ENCODE data around the gene ATG9A.

DNA sequence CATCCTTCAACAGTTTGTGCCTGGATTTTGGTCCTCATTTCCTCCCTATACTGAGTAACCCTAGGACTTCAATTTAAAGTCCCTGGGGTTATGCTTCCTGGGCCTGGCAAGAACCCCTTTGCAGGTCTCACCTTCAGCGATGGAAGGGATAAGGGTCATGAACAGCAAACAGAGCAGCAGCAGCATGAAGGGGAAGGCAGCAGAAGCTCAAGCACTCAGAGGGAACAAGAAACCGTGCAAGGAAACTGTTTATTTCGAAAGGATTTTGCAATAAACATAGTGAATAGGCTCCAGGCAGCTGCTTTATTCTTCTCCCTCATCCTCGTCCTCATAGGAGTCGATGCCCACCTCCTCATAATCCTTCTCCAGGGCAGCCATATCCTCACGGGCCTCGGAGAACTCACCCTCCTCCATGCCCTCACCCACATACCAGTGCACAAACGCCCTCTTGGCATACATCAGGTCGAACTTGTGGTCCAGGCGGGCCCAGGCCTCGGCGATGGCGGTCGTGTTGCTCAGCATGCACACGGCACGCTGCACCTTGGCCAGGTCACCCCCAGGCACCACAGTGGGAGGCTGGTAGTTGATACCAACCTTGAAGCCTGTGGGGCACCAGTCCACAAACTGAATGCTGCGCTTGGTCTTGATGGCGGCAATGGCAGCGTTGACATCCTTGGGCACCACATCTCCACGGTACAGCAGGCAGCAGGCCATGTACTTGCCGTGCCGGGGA is 20.8 kb upstream of the ATG9A start:
- TF ChIP-seq RBM22 (IDR thresholded peaks at IDR 0.05; ENCODE audit: low read depth, low read length, poor library complexity, severe bottlenecking) (no peak), MAFF (IDR thresholded peaks at IDR 0.05; ENCODE audit: low read length) (no peak), POLR2A (conservative IDR thresholded peaks at IDR 0.05) (no peak), TAF7 (tag; IDR thresholded peaks at IDR 0.05) (no peak)
